Hepatic stellate cell (primary cell): ENCODE data around the gene TNFAIP8.

Source experiments
- DNase-seq: peaks from one replicate; pipeline ENCODE4 v3.0.0; 2011; ENCODE audit warnings: low spot score

TNFAIP8 gene

DNA sequence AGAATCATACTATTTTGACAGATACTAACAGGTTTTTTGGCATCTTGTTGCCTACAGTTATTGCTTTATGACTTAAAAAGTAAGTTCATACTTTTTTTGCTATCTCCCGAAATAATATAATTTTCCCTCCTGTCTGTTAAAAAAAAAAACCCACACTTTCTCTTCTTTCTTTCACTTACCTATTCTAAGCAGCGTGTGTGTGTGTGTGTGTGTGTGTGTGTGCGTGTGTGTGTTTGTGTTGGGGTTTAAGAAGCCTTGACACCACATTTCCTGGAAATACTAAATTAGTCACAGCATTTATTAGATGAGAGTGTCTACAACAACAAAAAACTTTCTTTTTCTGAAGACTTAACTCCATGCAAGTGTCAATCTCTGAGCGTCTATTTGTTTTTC is 12.4 kb downstream of the TNFAIP8 start:
- no peak for DNase-seq

DNA sequence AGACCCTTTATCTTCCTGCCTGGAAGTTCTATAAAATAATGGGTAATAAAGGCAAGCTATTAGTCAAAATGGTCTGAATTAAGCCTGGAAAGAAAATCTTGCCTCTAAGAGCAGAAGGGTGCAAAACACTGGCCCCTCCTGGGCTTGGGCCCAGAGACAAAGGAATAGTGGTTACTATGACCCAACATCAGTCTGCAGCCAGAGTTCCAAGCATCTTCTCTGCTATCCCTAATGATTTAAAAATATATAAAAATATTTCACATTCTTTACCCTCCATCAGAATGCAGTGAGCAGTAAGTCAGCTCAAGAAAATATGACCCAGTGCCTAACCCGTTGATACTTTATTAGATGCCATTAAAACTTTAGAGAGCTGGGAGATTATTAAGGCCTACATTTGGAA is 14.7 kb downstream of the TNFAIP8 start:
- peak; percentile 39 for DNase-seq

DNA sequence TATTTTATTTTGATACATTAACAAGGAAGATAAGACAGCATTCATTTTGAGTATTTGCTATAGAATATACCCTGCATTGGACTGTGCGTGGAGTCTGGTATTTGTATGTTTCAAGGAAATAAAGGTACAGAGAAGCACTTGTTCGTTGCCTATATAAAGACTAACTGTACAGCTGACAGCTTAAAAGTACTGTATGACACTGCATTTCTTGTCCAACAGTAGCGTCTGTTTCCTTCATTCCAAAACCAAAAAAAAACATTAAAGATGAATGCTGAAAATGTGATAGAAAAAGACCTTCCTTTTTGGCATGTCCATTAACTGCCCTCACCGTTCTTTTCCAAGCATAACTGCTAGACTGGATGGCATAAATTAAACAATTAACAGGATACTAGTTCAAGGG is 15.3 kb downstream of the TNFAIP8 start:
- DNase-seq = no peak

DNA sequence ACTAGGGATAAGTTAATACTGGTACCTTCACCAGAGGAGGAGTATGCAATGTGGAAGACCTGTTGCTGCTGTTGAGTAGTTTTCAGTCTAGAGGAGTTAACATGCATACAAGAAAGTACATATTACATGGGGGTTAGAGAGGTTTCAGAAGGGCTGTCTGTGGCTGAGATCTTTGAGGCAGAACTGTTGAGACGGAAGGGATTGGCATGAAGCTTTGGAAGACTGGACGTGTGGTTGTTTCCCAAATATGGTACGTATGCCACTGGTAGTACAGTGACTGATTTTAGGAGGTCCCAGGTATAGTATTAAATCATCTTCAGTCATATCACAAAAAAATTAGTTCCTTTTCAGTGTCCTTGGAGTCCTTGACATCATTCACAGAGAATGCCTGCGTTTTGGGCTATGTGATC is 17.6 kb downstream of the TNFAIP8 start:
- DNase-seq = no peak

DNA sequence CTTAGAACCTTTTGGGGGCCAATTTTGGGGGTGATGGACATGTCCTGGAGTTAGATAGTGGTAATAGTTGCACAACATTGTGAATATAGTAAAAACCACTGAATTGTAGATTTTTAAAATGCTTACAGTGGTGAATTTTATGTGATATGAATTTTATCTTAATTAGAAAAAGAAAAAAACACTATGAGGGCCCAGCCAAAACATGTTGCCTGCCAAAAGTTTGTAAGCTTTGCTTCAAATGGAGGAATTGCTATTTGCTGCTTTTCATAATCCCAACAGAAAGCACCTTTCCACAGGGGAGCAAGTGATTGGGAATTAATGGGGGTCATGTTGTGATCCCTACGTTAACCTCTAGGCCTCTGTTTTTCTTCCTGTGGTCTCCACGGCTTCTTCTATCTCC is 19.1 kb downstream of the TNFAIP8 start:
- no peak for DNase-seq

DNA sequence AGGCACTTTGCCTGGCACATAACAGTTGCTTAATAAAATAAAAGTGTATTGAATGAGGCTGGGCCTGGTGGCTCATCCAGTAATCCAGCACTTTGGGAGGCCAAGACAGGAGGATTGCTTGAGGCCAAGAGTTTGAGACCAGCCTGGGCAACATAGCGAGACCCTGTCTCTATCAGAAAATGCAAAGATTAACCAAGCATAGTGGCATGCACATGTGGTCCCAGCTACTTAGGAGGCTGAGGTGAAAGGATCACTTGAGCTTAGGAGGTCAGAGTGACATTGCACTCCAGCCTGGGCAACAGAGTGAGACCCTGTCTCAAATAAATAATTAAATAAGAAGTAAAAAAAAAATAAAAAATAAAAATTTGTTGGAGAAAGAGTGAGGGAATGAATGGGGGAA is 21.2 kb downstream of the TNFAIP8 start:
- no peak for DNase-seq

DNA sequence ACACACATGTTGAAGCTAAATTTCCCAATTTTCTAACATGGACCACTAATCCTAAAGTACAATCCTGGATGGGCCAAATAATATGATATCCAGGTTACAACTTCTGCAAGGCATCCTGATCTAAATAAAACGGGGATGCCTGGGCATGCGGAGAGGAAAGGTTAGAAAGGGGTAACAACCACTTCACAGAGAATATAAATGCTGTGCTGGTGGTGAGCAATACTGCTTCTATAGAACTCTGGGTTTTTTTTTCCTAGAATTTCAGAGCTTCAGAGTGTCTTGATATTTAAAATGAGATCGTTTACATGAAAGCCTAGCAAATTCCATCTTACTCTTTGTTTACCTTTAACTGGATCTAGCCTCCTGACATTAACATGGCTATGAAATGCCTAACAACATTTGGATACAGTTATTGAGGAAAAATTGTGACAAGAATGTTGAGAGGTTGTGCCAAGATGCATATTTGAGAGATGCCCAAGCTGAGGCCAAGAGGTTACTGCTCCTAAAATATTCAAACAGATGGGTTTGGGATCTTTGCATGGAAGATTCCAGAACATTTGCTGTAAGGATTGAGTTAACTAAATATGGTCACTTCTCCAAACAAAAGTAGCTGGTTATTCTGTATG is 22.4 kb downstream of the TNFAIP8 start:
- no peak for DNase-seq

DNA sequence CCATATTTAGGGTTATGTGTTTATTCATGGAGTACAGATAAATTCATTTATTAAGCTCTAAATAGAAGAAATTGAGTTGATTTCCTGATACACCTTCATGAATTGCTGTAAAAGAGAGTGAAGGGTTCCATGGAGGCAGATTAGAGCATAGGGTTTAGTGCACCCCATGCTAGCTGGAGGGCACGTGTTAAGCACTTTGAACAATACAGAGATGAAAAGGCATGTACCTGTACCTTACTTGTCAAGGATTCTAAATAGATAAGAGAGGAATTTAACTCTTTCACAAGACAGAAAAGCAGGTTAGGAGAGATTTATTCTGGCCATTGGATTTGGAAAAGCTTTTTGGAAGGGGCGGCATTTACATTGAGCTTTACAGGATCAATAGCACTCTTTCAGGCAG is 23.3 kb downstream of the TNFAIP8 start:
- DNase-seq = no peak

DNA sequence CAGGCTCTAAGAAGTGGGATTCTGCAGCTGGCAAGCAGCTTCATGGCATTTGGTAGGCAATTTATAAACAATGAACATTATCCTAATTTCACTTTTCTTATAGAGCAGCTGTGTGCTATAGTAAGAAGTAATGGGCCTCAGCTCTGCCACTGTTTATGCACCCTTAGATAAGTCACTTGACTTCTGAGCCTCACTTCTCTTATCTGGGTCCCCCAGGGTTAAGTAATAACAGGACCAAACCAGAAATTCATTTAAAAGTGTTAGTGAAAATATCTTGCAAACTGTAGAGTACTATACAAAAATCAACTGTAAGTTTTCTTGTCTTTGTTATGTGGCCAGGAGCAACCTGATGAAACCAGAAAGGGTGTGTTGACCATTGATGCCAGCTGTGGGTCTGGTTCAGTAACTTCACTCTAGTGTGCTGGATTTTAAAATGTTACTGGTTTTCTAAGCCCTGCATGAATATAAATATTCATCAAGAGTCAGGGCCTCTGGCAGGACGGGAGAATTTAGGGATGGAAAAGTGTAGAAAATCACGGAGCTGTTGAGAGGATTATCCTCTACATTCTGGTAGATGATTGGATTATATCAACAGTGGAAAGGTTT is 24.2 kb downstream of the TNFAIP8 start:
- DNase-seq = no peak

DNA sequence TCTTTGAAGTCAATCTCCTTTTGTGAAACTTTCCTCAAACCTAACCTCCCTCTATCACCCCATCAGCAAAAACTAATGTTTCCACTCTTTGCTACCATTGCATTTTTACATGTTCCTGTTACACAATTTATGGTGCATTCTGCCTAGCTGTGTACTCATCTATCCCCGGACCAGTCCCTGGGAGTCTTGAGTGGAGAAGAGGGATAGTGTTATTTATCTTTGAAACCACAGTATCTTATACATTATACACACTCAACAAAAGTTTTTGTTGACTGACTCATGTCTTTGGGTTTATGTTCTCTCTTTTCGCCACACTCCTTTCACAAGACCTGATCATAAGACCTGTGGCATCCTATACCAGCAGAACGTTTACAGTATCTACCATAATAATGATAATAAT is 26.4 kb downstream of the TNFAIP8 start:
- no peak for DNase-seq

DNA sequence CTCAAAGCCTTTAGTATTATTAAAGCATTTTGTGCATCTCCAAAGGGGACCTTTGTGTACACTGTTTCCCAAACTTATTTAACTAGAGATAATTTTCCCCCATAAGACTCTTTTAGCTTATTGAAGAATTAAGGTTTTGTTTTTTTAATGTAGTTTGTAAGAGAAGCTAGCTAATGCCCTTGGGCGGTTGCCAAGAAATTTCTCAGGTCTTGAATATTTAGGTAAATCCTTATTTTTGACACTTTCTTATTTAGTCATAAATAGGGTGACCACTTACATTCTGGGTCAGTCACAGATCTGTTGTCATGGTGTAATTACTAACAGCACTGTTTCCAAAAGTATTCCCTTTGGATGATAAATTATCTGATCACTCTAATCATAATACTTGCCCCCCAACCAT is 27.2 kb downstream of the TNFAIP8 start:
- no peak for DNase-seq

DNA sequence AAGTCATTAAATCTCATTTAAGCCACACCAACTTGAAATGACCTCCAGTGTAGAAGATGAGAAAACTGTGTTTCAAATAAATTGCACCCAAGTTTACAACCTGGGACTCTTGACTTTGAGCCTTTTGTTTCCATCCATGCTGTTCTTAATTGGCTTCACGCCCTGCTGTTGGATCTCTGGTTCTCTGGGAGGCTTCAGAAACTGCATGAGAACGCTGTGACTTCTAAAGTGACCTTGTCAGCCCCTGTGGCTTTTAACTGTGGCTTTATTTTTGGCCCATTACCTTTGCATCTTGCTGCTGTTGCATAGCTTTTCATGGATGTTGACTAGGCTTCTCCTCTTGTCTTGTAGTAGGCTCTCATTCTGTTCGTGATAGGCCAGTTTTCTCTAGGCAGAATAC is 29.3 kb downstream of the TNFAIP8 start:
- no peak for DNase-seq

DNA sequence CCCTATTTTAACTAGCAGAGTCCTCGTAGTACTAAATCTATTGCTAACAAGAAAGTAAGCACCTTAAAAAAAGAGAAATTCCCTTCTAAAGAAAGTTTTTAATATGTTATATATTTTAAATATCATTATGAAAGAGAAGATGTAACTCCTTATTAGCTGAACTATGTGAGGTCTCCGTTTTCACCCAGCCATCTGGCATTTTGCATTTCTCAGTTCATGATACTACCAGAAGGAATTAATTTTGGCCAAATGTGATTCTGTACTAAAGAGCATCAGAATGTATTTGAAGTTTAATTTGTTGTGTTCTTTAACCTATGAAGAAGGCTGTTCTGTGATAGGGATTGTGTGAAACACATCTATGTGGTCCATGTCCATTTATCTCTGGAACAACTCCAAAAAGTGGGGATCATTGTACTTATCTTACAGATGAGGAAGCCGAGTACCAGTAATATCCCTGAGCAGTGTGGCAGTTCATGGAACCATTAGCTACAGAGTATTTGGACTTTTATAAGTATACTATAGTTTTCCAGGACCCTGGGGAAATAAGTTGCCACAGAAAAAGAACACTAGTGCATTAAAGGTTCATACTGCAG is 29.8 kb downstream of the TNFAIP8 start:
- DNase-seq = no peak

DNA sequence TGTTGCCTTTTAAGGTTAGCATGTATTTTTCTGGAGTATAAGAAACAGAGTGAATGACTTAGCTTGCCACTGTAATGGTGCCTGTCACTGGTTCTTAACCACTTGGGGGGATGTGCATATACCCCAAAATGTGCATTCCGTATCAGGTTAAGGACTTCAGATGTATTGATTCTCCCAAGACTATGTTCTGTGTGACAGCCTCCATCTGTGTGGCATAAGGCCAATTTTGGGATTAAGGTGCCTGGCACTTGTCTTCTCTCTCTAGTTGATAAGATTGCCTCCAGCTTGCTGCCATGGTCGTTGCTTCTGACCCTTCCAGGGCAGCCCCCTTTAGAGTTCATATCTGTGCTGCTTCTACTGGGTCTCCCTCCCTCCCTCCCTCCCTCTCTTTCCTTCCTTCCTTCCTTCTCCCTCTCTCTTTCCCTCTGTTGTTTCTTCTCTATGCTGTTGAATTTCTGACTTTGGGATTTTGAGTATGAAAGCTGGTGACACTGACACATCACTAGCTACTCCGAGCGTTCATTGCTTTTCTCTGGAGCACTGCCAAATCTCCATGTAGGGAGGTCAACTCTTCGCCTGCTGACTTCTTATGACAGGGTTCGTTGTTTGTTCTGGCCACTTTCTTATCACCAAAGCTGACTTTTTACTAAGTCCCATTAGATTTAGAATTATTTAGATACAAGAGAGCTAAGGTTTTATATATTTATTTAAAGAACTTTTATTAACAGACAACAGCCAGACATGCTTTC is 31.0 kb downstream of the TNFAIP8 start:
- no peak for DNase-seq

DNA sequence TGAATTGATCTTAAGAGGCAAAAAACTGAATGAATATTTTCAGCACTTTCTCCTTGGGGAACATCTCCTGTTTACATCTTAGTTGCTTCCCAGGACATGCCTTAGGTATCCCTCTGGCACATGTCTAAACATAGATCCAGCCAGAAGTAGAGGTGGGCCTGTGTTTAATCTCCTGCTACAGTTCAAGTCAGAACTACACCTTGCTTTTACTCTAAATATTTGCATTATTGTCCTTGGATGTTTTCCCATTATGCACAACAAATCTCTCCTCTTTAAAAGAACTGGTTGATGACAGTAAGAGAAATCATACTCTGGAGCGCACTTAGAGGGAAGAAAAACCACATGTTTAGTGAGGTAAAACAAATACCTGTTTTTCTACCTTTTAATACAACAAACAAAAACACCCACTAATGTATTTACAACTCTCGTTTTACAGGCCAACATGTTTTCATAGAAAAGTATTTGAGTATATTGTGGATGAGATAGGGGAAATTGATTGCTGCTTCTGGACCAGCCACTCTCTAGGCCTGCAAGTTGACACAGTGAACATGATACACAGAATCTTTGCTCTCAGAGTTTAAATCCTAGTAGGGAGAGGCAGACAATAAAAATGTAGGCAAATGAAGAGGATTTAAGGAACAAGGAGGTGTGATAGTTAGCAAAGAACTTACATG is 32.3 kb downstream of the TNFAIP8 start:
- no peak for DNase-seq

DNA sequence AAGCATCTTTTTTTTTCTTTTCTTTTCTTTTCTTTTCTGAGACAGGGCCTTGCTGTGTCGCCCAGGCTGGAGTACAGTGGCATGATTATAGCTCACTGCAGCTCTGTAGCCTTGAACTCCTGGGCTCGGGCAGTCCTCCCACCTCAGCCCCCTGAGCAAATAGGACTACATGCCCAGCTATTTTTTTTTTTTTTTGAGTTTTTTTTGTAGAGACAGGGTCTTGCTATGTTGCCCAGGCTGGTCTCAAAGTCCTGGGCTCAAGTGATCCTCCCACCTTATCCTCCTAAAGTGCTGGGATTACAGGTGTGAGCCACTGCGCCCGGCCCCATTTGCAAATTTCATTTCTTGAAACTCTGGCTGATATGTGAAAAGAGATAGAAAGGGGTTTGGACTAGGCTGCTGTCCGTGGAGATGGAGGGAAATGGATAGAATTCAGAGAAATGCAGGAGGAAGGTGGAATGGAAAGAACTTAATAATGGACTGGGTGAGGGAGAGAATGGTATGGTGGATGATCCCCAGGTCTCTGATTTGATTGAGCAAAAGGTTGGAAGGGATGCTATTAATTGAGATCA is 32.9 kb downstream of the TNFAIP8 start:
- no peak for DNase-seq

DNA sequence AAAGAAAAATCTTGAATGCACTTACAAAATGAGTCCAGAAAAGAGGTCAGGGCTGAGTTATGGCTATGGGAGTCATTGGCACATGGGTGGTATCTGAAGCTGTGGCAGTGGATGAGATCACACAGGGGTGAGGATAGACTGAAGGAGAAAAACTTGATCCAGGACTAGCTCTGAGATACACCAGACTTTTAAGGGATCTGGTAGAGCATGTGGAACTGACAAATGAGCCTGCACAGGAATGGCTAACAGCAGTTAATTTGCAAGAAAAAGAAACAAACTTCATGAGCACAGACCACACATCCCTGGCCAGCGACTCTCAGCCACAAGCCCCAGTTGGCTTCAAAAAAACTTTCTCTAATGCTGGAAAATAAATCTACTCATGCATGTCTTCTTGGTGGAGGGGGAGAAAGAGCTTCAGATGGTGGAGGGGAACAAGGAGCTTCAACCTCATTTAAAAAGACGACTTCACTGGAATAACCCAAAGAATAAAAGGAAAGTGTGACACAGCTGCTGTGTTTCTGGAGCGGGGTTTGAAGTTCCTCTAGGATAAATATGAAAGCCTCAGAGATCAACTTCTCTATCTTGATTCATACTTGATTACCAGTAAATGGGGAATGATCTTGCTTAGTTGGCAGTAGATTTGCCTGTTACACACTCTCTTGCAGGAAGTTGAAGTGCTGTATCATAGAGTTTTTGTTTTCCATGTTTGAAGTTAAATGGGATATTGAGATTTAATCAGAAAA is 33.6 kb downstream of the TNFAIP8 start:
- no peak for DNase-seq

DNA sequence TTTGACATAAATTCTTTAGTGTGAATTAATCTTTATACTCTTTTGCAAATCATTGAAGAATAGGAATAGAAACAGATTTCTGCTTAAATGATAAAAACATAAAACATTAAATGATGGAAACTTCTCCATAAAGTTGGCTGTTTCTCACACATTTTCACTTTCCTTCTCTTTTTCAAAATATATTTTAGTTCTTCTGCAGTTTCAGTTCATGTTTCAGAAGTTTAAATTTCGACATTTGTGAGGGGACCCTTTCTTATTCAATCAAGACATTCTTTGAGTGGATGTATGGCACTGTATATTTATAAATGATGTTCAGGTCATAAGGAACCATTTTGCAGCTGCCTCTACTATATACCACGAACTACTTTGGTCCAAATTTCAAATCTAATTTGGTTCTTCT is 34.6 kb downstream of the TNFAIP8 start:
- no peak for DNase-seq

DNA sequence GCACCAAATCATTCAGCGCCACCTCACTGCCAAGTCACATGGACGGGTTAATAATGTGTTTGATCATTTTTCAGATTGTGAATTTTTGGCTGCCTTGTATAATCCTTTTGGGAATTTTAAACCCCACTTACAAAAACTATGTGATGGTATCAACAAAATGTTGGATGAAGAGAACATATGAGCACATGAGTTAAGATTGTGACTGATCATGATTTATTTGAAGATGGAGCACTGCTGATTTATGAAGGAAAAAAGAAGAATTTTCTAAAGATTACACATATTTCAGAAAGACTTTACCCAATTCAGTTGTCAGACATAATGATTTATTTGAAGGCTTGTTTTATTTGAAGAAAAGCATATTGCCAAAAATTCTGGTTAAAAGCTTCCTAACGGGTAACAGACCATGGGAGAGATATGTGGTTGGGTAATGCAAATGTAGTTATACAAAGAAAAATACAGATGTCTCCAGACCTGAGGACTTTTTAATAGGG is 37.4 kb downstream of the TNFAIP8 start:
- DNase-seq = no peak

DNA sequence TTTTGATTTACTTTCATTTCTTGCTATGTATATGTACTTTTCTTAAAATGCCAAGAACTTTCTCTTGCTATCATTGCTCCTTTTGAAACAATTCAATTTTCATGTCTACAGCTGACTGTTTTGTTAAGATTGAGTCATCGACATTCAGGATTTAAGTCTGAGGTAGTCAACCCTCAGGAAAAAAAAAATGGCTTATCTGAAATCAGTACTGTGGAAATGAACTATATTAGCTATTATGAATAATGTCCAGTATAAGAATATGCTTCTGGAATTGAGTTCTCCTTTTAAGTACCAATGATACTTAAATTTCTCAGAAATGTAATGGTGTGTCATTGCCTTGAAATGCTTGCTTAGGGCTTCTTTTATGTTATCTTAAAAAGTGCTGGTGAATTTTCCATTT is 37.9 kb downstream of the TNFAIP8 start:
- DNase-seq = no peak

DNA sequence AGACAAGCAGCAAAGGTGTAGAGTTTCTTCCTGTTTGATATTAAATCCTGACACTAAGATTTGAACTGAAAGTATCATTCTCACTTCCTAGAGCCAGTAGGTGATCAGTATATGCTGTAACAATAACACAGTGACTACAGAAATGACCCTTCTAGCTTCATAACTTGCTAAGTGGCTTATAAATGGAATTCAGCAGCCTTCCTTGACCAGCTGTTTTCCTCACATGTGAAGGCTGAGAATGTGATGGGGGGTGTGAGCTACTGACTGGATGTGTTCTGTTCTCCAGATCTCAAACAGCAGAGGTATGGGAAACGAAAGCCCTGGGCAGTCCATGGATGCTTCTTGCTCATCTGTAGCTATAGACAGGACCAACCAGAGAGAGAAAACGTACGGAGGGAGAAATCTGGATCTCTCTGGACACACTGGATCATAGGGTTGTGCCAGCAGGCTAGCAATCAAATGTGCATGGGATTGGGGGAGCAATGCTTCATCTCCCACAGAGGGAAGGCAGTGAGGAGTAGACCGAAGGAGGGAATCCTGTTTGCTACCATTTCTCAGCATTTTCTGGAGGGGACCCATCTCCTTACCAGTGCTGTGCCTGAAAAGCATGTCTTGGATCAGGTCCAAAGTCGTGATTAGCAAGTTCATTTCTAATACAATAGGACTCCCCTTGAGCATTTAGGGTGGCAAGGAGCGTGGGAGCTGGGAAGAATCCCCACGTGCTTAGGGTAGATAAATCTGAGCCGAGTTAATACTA is 39.4 kb downstream of the TNFAIP8 start:
- DNase-seq = no peak
